GM12891 (cell line): ENCODE data around the gene GGT6.

Experiments used
- DNase-seq: peaks from one replicate; pipeline ENCODE4 v3.0.0; 2011; ENCODE audit warnings: low spot score; ENCODE audit not compliant: insufficient read length
- FAIRE-seq: peaks from 2 replicates; lab custom pipeline; 2011; peaks lifted over from hg19 to GRCh38; lab: Jason Lieb, UNC
- PAX5 ChIP-seq: IDR thresholded peaks from 2 replicates; pipeline ENCODE4 v1.6.1; 2011; ENCODE audit warnings: low read length, moderate library complexity, mild to moderate bottlenecking; ENCODE audit not compliant: insufficient read depth, severe bottlenecking
- POLR2A ChIP-seq: IDR thresholded peaks from 2 replicates; pipeline ENCODE4 v1.6.1; 2011; ENCODE audit warnings: low read depth, low read length, control low read depth
- POLR2AphosphoS5 ChIP-seq: IDR thresholded peaks from 2 replicates; pipeline ENCODE4 v1.6.1; 2011; ENCODE audit warnings: low read depth, low read length, control low read depth
- POU2F2 ChIP-seq: IDR thresholded peaks from 2 replicates; pipeline ENCODE4 v1.6.1; 2011; ENCODE audit warnings: low read depth, mild to moderate bottlenecking, control low read depth, low read length, moderate library complexity
- SPI1 ChIP-seq: IDR thresholded peaks from 2 replicates; pipeline ENCODE4 v1.6.1; 2011; ENCODE audit warnings: low read depth, low read length, control low read depth
- TAF1 ChIP-seq: IDR thresholded peaks from 2 replicates; pipeline ENCODE4 v1.6.1; 2011; ENCODE audit warnings: low read depth, low read length, control low read depth

The GGT6 gene

DNA sequence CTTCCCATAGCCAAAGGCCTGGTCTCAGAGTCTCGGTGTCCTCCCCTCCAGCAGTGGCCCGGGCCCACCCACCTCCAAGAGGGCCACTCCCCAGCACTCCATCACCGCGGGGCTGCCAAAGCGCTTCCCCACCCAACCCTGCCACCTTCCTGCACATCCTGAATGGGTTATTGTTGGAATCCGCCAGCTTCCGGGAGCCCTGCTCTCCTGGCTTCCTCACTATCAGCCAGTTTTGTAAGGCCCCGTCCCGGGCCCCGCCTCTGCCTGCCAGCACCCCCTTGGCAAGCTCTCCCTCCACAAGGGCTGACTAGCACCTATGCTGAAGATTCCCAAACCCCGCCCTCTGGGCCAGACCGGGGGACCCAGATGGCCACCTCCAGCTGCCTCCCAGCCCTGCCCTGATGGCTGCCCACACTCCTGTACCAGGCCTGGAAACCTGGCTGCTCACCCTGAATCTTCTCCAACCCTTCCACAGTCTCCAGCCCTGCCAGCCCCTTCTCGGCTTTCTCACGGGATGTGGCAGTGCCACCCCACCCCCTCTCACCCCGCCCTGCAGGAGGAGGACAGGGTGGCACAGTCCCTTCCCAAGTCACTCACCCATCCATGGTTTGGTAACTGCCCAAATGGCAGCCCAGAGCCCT is 19.6 kb downstream of the GGT6 start:
- FAIRE-seq = no peak
- TF ChIP-seq PAX5 = no peak
- no peak for TF ChIP-seq TAF1
- TF ChIP-seq POU2F2 = no peak
- TF ChIP-seq SPI1 = no peak
- no peak for TF ChIP-seq POLR2A
- no peak for TF ChIP-seq POLR2AphosphoS5
- no peak for DNase-seq

GRCh38 chr17:4540224-4540651 is 20.1 kb downstream of the GGT6 start:
- FAIRE-seq (no peak), DNase-seq (no peak)
- TF ChIP-seq POLR2A (no peak), POU2F2 (no peak), POLR2AphosphoS5 (no peak), TAF1 (no peak), SPI1 (no peak), PAX5 (no peak)

DNA sequence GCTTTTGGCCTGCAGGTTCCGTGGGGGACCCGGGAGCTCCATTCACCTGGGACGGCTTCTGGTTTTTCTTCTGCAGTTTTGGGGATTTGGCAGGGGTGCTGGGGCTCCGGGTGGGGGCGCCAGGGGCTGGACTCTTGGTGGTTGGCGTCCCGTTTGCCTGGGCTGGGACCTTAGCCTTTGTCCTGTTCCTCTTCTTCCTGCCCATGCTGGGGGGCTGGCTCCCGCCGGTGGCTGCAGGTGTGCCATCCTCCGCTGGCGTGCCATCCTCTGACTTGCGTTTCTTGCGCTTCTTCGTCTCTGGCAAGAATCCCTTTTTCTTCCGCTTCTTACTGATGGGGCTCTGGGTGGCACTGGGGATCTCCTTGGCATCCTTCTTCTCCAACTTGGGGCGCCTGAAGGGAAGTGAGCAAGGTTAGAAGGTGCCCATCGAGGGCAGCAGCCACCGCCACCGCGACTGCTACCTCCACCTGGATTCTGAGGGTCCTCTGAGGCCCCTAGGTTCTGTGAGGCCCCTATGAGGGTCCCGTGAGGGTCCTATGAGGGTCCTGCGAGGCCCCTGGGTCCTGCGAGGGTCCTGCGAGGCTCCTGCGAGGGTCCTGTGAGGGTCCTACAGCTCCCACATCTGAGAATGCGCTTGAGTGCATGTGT is 20.7 kb downstream of the GGT6 start:
- DNase-seq (no peak), FAIRE-seq (no peak)
- TF ChIP-seq TAF1 = no peak
- no peak for TF ChIP-seq SPI1
- TF ChIP-seq PAX5 = no peak
- no peak for TF ChIP-seq POLR2A

DNA sequence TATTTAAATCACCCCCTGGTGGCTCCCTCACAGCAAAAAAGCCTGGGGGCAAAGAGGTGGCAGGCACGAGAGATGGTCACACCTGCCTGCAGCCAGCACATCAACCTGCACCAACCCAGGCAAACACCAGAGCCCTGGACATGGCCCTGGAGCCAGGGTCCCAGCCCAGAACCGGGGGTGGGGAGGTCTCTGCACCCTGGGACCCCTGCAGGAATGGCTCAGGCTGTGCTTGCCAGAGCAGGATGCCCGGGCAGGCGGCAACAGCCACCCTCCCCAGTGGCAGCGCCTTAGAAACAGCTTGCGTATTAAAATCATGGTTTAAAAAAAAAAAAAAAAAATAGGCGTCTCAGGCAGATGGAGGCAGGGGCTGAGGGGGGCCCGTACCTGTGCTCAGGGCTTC is 21.4 kb downstream of the GGT6 start:
- DNase-seq (no peak), FAIRE-seq (no peak)
- TF ChIP-seq TAF1 (no peak), SPI1 (no peak), POLR2AphosphoS5 (no peak), POLR2A (no peak), PAX5 (no peak), POU2F2 (no peak)

DNA sequence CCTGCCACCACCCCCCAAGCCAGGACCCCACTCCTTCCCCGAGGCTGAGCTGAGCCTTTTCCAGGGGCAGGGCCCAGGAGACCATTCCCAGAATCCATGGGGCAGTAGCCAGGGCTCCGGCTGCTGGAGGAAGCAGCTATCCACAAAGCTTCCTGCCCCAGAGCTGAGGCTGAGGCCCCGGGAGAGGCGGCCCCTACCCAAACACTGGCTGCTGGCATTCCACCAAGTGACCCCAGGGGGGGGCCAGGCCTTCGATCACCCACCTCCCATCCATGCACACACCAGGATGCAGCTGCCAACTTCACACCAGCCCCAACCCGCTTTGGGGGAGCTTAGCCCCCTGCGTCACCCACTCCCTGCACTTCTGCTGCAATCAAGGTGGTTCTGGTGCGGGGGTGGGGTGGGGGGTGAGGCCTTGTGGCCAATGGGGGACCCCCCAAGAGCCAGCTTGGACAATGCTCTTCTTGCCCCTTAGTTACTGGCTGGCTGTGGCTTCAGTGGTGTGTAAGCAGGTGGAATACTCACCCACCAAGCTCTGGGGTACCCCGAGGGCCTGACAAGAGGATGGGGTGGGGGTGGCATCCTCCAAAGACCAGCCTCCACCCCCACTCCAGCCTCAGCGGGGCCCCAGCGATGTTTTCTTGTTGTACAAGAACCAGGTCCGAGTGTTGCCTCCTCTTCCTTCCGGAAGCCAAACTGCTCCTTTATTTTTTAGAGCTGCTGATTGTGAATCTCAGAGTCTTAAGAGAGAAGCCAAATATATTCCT is 22.0 kb downstream of the GGT6 start:
- TF ChIP-seq SPI1 (no peak), TAF1 (no peak), POU2F2 (no peak), POLR2A (no peak), POLR2AphosphoS5 (no peak)

DNA sequence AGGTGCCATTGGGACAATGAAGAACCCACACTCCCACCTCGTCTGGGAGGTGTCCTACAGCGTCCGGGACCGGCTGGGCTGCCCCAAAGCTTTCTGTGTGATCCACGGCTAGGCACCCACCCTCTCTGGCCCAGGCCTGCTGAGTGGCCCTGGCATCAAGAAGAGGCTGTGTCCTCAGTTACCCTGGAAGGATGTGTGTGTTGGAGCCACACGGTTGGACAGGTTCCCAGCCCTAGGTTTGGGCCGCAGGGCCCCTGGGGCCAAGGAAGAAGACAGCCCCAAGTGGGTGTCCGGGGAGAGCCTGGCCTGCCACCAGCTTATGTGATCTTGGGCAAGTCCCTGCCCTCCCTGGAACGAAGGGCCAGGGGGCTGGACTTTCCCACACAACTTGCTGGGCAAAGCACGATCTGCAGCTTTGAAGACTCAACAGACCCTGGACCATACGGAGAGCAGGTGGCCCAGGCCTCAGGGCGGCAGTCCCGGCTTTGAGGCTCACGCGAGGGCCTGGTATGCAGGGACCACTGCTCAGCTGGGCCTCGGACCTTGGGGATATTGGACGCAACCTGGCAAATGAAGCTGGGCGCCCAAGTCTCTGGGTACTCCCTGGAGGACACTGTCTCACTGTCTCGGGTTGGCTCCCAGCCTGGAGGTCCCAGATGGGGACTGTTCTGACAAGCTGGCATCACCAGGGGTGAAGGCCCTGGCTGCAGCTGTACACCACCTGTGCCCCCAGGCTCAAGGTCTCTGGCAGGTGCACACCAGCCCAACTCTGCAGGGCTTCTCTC is 22.7 kb downstream of the GGT6 start:
- no peak for TF ChIP-seq TAF1
- TF ChIP-seq SPI1 = no peak
- no peak for TF ChIP-seq POU2F2
- TF ChIP-seq POLR2A = no peak
- no peak for TF ChIP-seq POLR2AphosphoS5
- no peak for TF ChIP-seq PAX5
- FAIRE-seq = no peak
- no peak for DNase-seq

More for the DNA sequence above, 22.0 kb downstream of the GGT6 start:
- FAIRE-seq = no peak
- no peak for DNase-seq

DNA sequence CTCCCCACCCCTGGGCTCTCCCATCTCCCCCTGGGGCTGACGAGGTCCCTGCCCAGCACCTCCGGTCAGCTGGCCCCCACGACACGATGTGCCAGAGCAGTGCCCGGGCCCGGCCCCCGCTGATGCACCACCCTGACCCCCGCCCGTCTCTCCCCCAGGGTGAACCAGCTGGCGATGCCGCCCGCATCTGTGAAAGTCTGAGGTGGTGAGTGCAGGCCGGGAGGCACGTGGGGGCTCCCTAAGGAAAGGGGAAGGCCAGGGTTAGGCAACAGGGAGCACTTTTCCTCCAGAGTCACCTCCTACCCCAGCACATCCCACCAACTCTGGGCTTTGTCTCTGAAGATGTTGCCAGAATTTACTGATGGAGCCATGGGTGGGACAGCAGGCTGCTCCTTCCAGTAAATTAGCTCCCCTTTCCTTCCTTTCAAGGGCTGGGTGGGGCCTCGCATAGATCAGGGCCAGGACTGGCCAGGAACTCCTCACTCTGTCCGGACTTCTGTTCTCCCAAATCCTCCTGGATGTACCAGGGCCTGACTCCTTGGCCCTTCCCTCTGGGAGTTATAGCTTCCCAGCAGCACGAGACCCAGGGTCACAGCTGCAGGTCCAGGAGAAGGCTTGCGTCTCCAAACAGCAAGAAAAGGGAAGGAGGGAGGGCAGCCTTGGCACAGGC is 23.5 kb downstream of the GGT6 start:
- no peak for FAIRE-seq

DNA sequence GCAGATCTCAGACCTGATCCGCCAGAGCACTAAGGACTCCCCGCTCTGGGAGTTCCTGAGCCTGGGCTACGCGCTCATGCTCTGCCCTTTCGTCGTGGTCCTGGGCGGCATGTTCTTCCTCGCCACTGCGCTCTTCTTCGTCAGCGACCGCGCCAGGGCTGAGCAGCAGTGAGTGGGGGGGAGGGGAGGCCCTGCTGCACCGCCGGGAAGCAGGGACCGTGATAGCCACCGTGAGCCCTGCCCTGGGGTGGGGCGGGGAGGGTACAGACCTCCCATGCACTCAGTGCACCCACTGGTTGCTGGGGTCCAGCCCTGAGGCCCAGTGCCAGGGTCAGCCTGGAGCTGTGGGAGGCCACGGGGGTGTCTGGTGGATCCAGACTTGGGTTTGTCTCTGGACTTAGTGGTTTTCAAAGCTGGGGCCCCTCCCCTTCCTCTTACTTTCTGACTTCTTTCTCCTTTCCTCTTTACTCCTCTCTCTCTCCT is 24.1 kb downstream of the GGT6 start:
- DNase-seq (no peak), FAIRE-seq (no peak)
- TF ChIP-seq POLR2AphosphoS5 (peak; percentile 55), POU2F2 (no peak), PAX5 (no peak), POLR2A (no peak)

More for the DNA sequence above, 23.5 kb downstream of the GGT6 start:
- no peak for DNase-seq
- TF ChIP-seq TAF1 (no peak), POLR2A (no peak), POLR2AphosphoS5 (no peak), SPI1 (no peak), POU2F2 (no peak), PAX5 (no peak)

DNA sequence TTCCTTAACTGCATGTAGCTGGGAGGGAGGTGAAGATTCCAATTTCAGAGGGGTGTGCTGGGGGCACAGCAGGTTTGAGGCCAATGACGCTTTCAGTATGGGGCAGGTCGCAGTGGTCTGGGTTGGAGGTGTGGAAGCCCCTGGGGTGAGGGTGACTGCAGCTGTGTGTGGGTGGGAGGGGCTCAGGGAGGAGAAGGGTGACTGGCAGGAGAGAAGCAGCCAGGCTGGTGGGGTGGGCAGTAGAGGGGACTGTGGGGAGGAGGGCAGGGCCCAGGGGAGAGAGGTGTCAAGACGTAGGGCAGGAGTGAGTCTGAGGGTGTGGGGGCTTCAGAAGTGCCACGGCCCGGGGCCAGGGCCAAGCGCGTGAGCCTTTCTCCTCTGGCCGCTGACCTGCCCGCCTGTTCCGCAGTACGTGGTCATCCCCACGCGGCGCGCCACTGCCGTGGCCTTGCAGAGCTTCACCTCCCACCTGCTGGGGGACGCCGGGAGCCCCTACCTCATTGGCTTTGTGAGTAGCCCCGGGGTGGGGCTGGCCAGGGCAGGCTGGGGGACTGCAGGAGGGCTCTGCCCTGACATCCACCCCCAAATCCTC is 24.6 kb downstream of the GGT6 start:
- no peak for DNase-seq
- FAIRE-seq = no peak
- TF ChIP-seq TAF1 = no peak
- TF ChIP-seq POLR2A = no peak
- TF ChIP-seq POLR2AphosphoS5 = no peak
- TF ChIP-seq PAX5 = no peak
- TF ChIP-seq SPI1 = no peak
- TF ChIP-seq POU2F2 = no peak
